Ureter (tissue), 1 donor: ENCODE results near the gene CDH4. TPM values are rescaled to one million over a fixed set of nuclear protein-coding genes. Genes with fewer than 3 reads are reported as not detected.
A peak's percentile ranks its signal among the peaks of the same experiment; 100 is the strongest.
"Not testable (repeated sequence)": the region's sequence is repeated elsewhere in the genome, so short reads cannot be mapped to it uniquely, and the experiment has no call there.

Experiments used
- DNase-seq: peaks from one replicate; pipeline ENCODE4 v3.0.0-alpha.2; 2020; ENCODE audit warnings: low spot score
- total RNA-seq: library from RNA; stranded (reverse); gene quantifications from one replicate; pipeline ENCODE4 v1.2.4, GENCODE V29; 2023
- donor health status: DM: yes; HTN: yes; CAD: no.

The CDH4 gene
- total RNA-seq, 1 donor from 2014 or later, result 0.26 TPM

DNA sequence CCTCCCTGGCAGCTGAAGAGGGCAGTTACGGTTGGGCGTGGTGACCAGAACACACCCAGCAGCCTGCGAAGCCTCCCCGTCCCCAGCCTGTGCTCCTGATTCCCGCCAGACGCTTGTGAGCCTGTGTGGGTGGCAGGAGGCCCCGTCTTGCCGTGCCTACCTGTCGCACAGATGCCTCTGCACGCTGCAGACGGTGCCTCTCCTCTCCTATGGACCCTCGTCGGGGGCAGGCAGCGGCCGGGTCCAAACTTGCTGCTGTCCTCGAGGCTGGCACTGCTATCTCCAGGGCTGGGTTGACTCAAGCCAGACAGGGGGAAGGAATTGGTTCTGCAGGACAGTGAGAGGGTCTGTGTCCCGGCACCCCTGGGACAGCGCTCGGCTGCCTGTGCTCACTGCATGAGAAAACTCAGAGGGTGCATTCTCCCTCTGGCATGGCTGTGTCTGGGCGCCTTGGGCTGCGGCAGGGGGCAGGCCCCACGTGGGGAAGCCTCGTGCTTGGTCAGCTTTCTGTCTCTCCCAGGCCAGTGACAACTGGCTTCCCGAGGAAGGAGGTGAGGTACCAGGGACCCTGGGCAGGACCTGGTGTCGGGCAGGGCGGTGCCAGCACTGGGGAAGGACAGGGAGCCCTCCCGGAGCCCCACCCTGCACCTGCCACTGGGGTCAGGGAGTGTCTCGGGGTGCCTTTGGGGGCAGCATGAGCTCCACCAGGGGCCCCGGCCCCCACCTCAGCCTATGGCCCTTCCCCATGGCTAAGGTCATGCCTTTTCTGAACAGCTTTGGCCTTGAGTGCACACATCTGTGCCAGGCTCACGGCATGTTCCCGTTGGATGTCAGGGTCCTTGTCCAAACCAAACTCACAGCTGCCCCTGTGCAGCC lies 686.1 kb downstream of the CDH4 start:
- peak; percentile 34 for DNase-seq

DNA sequence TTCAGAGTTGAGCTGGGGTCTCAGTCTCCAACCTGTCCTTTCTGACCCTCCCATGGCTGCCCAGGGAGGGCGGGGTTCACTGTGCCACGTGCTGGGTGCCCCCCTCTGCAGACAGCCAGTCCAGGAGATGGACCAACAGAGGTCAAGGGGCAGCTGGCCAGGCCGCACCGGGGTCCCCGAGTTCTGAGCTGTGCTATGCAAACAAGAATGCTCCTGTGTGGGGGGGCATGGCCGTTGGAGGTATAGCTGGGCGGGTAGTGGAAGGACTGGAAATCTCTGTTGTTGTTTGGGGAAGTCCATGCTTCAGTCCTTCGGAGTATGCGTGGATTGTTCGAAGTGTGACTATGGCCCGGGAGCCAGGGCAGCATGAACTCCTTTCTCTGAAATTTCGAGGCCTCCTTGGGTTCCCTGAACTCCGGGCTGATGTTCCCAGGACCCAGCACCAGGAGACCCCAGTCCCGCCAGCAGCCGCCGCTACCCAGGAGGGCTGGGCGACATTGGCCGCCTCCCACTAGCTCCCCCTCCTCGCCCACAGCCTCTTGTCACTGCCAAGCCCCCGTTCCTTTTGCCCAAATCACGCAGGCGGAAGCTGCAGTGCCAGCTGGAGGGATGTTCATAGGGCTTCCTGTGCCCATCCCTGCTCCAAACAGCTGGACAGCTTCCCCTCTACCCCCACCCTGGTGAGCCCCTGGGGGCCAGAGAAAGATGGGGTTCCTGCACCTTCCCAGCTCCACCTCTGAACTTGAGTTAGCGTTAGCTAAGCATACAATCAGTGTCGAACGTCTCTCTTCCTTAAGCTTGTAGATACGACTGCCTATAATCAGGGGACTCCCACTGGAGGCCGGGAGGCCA lies 687.0 kb downstream of the CDH4 start:
- peak; percentile 36 for DNase-seq

DNA sequence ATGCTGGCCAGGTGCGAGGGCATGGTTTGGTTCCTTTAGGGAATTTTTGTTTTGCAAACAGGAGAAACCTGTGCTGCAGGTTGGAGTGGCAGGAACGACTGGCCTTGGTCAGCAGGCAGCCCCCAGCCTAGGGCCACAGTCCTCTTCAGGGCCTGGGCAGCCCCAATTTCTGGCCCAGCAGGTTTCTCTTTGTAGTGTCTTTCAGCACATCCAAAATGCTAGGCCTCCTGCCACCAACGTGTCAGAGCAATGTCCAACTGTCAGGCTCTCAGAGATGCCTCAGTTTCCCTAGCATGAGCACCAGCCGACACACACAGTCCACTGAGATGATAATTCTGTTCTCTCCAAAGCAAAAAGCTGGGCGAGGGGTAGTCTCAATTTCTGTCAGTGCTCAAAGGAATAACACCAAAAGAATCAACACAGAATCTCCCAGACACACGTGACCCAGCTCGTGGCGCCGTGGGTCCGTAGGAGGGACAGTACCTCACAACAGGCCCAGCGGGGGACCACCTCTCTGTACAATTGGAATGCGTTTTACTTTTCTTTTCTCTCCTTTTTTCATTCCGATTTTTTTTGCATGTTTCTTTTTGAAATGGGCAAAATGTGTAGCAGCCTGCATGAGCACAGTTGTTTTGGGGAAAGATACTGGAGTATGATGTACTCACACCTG lies 687.8 kb downstream of the CDH4 start:
- peak; percentile 32 for DNase-seq

DNA sequence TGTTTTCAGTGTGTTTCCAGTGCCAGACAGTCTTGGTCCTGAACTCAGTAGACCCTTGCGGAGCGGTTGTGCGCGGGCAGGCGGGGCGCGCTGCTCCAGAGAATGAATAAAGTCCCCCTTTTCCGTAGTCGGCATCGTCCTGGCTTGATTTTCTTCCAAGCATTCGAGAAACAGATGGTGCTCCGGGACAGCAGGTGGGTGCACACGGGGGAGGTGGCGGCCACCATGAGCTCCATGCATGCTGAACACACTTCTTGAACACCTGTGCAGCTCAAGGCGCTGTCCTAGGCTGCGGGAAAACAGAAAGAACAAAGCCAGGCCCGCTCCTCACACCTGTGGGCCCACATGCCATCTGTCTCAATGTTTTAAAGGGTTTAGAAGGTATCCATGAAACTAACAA lies 688.4 kb downstream of the CDH4 start:
- DNase-seq, result no peak

DNA sequence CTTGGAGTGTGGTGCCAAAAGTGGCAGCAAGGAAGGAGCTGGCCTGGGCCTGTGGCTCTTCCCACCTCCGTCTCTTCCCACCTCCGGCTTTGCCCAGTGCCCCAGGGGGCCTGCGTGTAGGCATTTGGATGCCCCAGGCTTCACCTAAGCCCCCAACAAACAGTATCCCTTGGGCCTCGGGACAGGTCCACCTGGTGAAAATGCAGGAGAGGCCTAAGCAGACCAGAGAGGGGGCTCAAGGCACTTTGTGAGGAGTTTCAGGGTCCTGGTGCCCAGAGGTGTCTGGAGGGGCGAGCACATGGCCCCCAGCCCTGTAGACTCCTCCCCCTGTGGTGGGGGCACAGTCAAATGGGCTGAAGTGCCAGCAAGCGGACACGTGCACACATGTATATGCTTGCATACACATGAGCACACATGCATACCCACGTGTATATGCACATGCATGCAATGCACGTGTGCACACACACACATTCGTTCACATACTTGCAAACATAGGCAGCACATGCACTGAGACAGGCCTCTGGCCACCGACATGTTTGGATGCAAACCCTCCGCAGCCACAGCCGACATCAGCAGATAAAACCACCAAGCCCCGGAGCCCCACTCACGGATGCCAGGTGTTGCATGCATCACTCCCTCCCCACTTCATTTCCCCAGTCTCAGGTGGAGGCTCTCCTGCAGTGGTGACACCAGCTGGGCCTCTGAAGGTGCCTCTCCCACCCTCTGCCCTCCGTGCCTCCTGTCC lies 689.1 kb downstream of the CDH4 start:
- DNase-seq, result no peak

DNA sequence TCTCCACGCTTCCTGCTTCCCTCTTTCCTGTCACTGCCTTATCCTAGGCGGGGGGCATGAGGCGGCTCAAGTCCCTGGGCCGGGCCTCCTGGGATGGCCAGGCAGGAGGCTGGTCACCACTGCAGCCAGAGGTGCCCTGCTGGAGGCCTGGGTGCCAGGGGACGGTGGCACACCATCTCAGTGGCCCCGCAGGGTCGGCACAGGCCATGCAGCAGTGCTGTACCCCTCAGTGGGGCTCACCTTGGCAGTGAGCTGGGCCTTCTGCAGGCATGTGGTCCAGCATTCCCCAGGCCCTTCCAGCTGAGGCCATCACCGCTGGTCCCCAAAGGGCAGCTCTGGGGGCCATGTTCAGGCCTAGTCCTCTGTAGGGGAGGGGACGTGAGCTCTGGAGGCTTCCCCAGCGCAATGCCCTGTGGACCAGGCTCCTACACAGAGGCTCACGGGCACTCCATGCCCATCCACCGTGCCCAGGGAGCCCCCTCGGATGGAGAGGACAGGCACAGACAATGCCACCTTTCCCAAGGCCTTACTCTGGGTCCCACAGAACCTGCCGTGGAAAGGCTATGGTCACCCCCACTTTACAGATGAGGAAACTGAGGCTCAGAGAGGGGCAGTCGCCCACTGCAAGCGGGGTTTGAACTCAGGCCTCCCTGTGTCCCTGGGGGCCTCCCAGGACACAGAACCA lies 689.8 kb downstream of the CDH4 start:
- no peak for DNase-seq

DNA sequence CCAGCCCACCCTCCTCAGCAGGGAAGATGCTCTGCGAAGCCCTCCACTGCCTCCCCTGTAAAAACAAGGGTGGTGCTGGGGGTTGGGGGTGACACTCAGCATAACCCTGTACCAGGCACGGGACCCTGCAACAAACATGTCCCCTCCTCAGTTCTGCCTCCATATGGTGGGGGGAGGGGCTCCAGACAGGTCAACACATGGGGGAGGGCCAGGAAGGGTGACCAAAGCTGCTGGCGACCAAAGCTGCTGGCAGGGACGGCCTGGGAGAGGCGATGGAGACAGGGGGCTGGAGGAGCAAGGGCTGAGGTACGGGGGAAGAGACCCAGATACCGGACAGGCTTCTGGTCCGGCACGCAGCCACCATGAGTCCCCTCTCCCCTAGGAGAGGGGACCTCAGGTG lies 690.5 kb downstream of the CDH4 start:
- DNase-seq, result peak; percentile 32

DNA sequence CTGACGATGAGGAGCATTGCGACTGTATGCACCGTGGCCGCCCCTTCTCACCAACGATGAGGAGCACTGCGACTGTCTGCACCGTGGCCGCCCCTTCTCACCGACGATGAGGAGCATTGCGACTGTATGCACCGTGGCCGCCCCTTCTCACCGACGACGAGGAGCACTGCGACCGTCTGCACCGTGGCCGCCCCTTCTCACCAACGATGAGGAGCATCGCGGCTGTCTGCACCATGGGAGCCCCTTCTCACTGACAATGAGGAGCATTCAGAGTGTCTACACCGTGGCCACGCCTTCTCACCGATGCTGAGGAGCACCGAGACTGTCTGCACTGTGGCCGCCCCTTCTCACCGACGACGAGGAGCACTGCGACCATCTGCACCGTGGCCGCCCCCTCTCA lies 692.9 kb downstream of the CDH4 start:
- not testable (repeated sequence) for DNase-seq

DNA sequence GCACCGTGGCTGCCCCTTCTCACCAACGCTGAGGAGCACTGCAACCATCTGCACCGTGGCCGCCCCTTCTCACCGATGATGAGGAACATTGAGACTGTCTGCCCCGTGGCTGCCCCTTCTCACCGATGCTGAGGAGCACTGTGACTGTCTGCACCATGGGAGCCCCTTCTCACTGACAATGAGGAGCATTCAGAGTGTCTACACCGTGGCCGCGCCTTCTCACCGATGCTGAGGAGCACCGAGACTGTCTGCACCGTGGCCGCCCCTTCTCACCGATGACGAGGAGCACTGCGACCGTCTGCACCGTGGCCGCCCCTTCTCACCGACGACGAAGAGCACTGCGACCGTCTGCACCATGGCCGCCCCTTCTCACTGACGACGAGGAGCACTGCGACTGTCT lies 693.4 kb downstream of the CDH4 start:
- DNase-seq, result not testable (repeated sequence)

DNA sequence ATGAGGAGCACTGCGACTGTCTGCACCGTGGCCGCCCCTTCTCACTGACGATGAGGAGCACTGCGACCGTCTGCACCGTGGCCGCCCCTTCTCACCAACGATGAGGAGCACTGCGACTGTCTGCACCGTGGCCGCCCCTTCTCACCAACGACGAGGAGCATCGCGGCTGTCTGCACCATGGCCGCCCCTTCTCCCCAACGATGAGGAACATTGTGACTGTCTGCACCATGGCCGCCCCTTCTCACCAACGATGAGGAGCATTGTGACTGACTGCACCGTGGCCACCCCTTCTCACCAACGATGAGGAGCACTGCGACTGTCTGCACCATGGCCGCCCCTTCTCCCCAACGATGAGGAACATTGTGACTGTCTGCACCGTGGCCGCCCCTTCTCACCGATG lies 696.0 kb downstream of the CDH4 start:
- not testable (repeated sequence) for DNase-seq

DNA sequence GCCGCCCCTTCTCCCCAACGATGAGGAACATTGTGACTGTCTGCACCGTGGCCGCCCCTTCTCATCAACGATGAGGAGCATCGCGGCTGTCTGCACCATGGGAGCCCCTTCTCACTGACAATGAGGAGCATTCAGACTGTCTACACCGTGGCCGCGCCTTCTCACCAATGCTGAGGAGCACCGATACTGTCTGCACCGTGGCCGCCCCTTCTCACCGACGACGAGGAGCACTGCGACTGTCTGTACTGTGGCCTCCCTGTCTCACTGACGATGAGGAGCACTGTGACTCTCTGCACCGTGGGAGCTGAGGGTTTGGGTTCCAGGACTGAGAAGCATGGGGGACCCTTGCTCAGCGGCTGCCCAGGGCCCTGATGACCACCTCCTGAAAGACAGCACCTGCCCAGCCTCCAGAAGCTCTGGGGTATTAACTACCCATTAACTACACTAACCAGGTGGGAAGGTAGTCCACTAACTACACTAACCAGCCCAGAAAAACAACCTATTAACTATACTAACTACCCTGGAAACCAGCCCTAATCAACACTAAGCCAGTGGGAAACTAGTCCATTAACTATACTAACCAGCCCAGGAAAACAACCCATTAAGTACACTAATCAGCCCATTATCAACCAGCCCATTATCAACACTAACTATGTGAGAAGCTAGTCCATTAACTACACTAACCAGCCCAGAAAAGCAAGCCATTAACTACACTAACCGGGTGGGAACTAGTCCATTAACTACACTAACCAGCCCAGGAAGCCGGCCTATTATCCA lies 696.7 kb downstream of the CDH4 start:
- peak; percentile 24 for DNase-seq

DNA sequence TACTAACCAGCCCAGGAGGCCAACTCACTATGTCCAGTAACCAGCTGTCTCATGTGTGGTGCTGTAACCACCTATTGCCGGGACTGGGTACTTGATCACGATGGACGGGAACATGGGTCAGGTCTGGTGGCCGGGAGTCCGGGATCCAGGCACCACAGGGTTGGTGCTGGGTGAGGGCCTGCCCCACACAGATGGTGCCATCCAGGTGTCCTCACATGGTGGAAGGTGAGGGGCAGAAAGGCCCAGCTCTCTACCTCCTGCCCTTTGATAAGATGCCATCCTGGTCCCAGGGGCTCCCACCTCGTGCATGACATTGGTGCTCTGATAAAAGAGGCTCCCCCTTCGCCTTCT lies 697.3 kb downstream of the CDH4 start:
- peak; percentile 13 for DNase-seq

DNA sequence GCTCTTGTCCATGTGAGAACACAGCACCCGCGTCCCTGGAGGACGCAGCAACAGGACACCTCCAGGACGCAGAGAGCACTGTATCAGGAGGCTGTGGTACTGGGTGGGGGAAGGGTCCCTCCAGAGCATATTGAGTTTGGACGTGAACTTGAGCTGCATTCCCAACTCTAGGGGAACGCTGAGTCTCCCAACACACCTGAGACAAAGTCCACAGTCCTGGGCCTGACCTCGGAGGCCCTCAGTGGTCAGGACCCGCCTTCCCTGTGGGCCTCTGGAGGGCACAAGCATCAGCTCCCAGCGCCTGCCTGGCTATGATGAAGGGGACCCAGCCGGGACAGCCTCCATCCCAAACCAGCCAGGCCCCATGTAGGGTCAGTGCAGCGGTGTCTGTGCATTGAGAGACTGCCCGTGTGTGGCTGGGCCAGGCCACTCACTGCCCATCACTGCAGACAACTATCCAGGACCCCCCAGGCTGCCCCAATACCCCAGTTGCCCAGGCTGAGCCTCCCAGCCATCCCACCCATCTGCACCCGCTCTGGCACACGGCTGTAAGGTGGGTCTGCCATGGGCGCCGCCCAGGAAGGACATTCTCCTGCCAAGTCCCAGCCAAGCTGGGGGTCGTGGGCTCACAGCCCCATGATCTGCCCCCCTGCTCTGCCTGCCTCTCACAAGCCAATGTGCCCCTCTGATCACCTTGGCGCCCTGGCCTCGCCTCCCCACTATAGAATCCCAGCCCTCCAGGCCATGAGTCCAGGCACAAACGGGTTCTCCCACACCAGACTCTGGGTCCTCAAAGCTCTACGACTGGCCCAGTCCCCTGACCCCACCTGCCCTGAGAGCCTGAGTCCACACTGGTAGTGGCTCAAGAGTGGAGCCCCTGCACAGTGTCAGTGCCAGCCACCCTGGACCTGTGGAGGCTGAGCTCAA lies 697.9 kb downstream of the CDH4 start:
- DNase-seq, result peak; percentile 27

DNA sequence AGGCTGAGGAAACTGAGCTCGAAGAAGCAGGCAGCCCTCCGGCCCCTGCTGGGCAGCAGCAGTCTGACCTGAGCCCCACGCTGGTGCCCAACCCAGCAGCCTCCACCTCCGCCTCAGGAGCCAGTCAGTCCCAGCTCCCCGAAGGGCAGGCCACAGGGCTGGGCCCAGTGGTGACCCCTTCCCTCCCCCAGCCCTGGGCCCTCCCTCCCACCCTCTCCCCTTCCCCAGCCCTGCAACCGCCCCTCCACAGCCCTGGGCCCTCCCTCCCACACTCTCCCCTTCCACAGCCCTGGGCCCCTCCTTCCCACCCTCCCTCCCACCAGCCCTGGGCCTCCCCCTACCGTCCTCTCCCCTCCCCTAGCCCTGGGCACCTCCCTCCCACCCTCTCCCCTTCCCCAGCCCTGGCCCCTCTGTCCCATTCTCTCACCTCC lies 698.6 kb downstream of the CDH4 start:
- peak; percentile 24 for DNase-seq

DNA sequence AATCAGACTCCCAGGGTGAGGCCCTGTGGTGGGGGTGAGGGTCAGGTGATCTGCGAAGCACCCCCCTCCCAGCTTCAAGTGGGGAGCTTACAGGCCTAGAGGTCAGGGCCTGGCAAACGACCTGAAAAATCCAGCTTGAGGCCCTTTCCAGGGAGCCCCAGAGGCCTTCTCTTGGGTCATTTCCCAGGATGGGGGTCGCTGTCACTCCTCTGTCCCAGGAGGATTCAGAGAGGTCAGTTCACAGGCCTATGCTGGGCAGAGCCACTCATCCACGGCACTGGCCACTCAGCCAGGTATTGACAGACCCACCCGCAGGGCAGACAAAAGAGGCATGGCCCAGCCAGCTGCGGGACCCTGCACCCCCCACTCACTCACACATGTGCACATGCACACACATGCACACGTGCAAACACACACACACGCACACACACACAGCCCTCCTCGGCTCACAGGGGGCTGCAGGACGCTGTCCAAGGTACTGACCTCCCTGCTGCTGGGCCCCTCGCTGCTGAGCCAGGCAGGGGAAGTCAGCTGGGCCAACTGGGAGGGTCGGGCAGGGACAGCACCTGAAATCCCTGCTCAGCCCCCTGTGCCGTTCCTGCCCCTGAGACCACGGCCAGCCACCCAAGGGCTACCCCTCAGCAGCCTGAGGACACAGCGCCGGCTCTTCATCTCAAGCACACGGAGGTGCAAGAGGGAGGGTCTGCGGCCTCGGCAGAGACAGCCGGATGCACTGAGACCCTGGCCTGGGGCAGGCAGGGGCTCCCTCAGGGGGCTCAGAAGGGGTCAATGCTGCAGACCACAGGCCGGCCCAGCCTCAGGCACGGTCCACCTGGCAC lies 699.9 kb downstream of the CDH4 start:
- peak; percentile 29 for DNase-seq

DNA sequence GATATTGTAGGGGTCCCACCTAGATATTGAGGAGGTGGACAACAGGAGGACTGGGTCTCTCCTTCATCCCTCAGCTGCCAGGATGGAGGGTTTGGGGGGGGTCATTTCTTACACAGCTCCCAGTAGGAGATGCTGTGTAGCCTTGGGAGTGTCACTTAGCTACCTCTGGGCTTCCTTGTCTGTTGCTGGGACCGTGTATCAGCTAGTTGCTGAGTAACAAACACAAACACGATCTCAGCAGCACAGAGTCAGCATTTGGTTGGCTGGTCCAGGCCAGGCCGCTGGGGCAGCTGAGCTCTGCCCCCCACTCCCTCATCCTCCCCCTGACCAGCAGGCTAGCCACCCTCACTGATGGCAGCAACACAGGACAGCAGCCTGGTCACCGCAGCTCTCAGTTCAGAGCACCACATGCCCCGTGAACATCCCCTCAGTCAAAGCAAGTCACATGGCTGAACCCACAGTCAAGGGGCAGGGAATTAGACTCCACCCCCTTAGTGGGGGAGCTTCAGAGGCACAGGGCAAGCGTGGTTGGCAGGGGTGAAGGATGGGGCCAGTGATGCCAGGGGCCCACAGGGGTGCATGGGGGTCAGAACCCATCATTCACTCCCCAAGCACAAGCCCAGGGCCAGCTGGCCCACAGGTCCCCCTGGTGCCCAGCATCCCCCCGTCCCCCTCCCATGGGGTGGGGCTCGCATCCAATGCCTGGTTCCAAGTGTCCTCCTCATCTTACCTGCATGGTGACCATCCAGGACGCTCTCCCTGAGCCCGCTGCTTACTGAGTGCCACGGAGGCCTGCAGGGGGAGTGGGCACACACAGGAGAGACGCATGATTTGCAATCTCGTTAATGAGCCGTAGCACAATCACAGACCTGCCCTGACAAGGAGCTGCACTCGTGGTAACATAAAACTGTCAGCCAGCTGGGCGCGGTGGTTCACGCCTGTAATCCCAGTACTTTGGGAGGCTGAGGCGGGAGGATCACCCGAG lies 701.3 kb downstream of the CDH4 start:
- peak; percentile 34 for DNase-seq
